Fibroblast of pulmonary artery (primary cell): ENCODE measurements around the gene CNTNAP5.

ENCODE experiments used
- DNase-seq: peaks from one replicate; pipeline ENCODE4 v3.0.0-alpha.2; 2010; ENCODE audit warnings: low read depth
- H3K4me3 ChIP-seq: replicated peaks from 2 replicates; pipeline ENCODE4 v1.5.1; 2011; ENCODE audit warnings: low read depth, mild to moderate bottlenecking, control low read depth, low read length, moderate library complexity
- TF ChIP-seq, protein P1 (sequence below): IDR thresholded peaks from 2 replicates; pipeline ENCODE4 v1.5.1; 2011; ENCODE audit warnings: mild to moderate bottlenecking, control low read depth, low read length, inconsistent platforms; ENCODE audit errors: missing control alignments

Gene CNTNAP5

DNA sequence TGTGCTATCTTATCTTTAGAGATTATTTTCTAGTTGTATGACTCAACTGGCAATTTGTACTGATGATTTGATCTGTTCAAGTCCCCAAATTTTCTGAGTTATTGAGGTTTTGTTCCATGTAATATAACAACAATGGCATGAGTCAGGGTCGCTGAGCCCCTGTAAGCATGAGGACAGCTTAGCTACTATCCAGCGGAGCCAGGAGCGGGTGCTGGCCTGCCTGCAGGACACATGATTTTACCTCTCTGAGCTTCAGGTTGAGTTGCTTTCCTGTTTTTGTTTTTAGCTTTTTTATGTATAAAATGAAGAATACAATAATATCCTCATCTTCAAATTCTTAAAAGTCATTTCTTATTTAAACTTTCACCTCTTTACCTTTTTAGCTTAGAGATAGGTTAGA lies 561.1 kb downstream of the CNTNAP5 start:
- DNase-seq, result no peak
- TF ChIP-seq, protein P1, sequence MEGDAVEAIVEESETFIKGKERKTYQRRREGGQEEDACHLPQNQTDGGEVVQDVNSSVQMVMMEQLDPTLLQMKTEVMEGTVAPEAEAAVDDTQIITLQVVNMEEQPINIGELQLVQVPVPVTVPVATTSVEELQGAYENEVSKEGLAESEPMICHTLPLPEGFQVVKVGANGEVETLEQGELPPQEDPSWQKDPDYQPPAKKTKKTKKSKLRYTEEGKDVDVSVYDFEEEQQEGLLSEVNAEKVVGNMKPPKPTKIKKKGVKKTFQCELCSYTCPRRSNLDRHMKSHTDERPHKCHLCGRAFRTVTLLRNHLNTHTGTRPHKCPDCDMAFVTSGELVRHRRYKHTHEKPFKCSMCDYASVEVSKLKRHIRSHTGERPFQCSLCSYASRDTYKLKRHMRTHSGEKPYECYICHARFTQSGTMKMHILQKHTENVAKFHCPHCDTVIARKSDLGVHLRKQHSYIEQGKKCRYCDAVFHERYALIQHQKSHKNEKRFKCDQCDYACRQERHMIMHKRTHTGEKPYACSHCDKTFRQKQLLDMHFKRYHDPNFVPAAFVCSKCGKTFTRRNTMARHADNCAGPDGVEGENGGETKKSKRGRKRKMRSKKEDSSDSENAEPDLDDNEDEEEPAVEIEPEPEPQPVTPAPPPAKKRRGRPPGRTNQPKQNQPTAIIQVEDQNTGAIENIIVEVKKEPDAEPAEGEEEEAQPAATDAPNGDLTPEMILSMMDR, result no peak
- no peak overlapping the region for H3K4me3 ChIP-seq

DNA sequence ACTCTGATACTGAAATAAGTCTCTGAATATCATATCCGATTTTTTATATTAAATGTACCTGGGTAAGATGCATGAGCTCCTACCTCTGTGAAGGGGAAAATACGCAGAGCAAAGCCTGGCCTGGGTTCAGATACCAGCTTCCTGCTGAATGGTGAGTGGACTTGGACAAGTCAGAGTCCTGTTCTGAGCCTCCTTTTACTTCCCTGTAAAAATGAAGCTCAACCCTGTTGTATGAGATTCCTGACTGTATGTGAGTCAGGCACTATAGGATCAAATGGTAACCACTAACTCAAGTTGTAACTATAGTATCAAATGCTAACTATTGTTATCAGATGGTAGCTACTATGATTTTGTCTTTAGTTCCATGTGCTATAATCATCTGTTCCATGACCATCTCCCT lies 561.7 kb downstream of the CNTNAP5 start:
- TF ChIP-seq, protein P1, result no peak
- no peak for DNase-seq
- no peak overlapping the region for H3K4me3 ChIP-seq

DNA sequence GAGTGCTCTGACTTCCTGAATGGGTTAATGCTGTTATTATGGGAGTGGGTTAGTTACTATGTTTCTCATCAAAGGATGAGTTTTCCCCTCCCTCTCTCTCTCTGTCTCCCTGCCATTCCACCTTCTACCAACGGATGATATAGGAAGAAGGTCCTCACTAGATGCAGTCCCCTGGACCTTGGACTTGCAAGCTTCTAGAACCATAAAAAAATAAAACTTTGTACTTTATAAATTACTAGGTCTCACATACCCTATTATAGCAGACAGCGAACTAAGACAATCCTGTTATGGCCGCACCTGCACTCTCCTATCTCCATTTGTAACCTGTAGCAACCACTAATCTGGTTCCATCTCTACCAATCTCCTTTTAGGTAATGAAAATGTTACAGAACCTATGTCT lies 564.9 kb downstream of the CNTNAP5 start:
- TF ChIP-seq, protein P1, result no peak
- no peak for DNase-seq
- H3K4me3 ChIP-seq, result no peak overlapping the region

DNA sequence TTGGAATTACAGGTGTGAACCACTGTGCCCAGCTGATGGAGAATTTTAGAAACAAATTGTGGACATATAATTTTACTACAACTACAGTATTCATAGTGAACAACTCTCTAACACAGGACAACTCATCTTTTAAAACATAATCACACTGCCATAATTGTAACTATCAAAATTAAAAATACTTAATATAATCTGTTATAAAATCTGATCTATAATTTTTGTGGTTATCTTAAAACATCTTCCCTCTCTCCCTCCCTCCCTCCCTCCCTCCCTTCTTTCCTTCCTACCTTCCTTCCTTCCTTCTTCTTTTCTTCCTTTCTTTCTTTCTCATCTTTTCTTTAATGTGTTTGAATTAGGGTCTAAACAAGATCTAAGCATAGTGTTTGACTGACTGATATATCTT lies 577.7 kb downstream of the CNTNAP5 start:
- no peak for DNase-seq
- no peak overlapping the region for H3K4me3 ChIP-seq
- TF ChIP-seq, protein P1, result no peak

DNA sequence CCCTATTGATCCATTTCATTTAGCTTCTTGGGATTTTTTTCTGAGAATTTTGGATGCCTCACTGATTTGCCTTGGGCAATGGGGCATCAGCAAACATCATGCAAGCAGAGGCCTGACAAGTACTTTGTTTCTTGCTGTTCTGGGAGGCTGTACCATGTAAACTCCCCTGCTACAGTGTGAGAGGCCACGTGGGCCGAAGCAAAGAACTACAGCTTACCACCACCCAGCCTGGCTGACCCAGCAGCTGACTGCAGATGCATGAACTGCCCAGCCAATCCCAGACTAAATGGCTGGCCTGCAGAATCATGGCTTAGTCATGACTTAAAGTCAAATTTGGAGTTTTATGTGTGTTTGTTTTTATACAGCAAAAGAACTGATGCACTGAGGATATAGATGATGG lies 579.9 kb downstream of the CNTNAP5 start:
- TF ChIP-seq, protein P1, result no peak
- DNase-seq, result no peak
- H3K4me3 ChIP-seq, result no peak overlapping the region

DNA sequence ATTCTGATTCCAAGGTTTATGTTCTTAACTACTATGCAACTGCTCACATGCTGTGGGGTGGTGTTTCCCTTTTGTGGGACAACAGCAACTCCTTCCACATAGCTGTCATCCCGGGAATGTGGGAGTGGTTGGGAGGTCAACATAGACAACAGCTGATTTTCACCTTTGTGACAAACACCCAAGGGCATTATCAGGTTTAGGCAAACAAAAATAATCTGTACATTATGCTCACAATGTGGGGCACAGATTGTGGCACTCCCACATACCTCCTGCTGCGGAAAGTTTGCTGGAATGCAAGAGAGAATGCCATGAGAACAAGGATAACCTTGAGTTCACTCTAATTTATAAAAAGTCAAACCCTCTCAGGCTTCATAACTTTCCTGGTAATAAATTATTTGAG lies 582.6 kb downstream of the CNTNAP5 start:
- TF ChIP-seq, protein P1, result no peak
- H3K4me3 ChIP-seq, result no peak overlapping the region

DNA sequence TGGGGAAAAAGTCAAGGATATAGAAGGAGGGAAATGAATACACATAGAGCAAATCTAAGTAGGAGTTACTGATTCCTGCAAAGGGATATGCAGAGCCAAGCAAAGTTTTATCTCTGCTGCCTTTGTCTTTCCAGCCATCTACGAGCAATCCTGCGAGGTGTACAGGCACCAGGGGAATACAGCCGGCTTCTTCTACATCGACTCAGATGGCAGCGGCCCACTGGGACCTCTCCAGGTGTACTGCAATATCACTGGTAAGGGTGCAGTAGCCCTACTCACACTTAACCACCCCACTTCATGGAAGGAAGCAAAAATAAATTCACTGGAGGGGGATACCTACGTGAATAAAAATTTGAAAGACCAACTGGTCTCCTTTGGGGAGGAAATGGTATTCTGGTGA lies 584.6 kb downstream of the CNTNAP5 start:
- DNase-seq, result no peak
- TF ChIP-seq, protein P1, result no peak
- H3K4me3 ChIP-seq, result no peak overlapping the region

More for the DNA sequence above, 582.6 kb downstream of the CNTNAP5 start:
- no peak for DNase-seq
